Coronary artery (tissue), 2 donors: Measurements from ENCODE around the gene ANKRD13B.

Experiments
- DNase-seq: peaks from one replicate; pipeline ENCODE4 v3.0.0-alpha.2; 2017; ENCODE audit warnings: low spot score
- H3K27ac ChIP-seq, 2 donors: fragments of 200-600 bp; sonication (generic); one replicate each; pipeline ENCODE4 v1.5.1; 2016 to 2019
- H3K4me3 ChIP-seq: fragments of 200-600 bp; sonication (generic); 2 replicates; pipeline ENCODE4 v1.5.1; 2016; ENCODE audit warnings: mild to moderate bottlenecking, moderate library complexity
- TF ChIP-seq, protein P1 (sequence below): fragments of 200-600 bp; sonication (generic); IDR thresholded peaks from one replicate; pipeline ENCODE4 v1.5.1; 2019; ENCODE audit warnings: antibody characterized with exemption

ANKRD13B gene

GRCh38 chr17:29594519-29595090 lies 1.7 kb downstream of the ANKRD13B start:
- H3K27ac ChIP-seq: no peak overlapping the region
- TF ChIP-seq, protein P1, sequence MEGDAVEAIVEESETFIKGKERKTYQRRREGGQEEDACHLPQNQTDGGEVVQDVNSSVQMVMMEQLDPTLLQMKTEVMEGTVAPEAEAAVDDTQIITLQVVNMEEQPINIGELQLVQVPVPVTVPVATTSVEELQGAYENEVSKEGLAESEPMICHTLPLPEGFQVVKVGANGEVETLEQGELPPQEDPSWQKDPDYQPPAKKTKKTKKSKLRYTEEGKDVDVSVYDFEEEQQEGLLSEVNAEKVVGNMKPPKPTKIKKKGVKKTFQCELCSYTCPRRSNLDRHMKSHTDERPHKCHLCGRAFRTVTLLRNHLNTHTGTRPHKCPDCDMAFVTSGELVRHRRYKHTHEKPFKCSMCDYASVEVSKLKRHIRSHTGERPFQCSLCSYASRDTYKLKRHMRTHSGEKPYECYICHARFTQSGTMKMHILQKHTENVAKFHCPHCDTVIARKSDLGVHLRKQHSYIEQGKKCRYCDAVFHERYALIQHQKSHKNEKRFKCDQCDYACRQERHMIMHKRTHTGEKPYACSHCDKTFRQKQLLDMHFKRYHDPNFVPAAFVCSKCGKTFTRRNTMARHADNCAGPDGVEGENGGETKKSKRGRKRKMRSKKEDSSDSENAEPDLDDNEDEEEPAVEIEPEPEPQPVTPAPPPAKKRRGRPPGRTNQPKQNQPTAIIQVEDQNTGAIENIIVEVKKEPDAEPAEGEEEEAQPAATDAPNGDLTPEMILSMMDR: no peak
- H3K4me3 ChIP-seq: no peak overlapping the region
- no peak for DNase-seq

DNA sequence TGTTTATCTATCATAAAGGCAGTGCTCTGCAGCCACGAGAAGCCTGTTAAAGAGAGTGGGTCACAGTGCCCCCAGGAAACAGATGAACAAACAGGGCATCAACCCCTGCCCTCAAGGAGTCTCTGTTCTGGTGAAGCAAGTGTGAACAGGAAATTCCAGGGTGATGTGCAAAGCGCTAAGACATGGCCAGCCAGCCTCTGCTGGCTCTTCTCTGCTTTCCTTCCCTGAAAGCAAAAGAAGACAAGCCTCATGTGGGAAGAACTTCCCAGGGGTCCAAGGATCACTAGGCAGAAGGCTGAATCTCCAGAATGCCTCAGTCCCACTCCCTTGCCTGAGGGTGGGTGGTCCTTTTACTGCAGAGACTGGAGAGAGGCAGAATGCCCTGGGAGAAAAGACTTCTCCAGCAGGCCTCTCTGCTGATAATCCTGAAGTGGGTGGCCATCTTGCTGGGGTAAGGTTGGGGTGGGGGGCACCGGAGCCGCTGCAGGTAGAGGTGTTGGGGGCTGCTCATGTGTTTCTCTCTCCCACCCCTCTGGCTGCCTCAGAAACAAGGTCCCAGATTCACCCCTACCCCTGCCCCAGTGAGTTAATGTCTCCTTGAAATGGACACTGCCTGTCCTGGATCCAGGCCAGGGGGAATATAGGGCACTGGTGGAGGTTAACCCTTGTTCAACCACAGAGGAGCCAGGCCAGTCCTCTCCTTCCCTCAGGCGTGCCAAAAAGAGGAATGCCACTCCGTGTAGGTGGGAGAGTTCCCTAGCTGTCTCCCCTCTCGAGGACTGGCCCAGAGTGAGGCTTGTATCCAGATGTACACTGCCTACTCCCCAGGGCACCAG lies 2.4 kb downstream of the ANKRD13B start:
- H3K4me3 ChIP-seq: no peak overlapping the region
- H3K27ac ChIP-seq: peak overlapping the region in 1 of 2 donors; percentile 10
- TF ChIP-seq, protein P1: no peak
- DNase-seq: no peak

DNA sequence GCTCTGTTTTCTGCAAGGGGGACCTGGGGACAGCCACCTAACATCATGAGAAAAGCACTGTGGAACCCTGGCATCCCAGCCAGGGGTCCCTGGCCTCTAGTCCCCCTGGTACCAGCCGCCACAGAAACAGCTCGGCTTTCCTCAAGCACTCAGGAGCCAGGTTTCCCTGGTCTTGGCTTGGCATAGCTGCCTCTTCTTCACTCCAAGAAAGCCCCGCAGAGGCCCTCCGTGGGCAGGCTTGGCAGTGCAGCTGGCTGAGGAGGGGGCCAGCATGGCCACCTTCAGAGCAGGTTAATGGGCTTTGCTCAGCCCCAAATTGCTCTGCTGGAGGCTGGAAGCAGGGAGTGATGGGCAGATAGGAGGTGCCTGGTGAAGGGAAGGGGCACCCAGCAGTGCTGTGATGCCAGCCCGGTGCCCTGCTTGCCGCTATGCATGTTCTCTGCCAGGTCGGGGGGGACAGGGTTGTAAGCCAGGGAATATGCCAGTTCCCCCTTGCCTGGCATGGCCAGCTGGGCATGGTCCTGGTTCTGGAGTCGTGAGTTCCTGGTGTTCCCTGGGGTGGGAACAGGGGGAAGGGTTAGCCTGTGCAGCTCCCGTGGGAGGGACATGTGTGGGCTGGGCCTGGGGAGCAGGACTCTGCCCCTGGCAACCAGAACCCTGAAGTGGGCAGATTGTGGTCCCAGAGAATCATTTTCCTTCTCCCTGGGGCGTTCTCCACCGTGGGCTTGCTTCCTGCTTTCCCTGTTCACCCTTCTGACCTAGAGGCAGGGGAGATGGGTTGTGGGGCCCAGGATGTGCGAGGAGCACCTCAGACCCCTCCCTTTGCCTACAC lies 3.2 kb downstream of the ANKRD13B start:
- no peak overlapping the region for H3K4me3 ChIP-seq
- H3K27ac ChIP-seq: peak overlapping the region in 1 of 2 donors; percentile 28
- TF ChIP-seq, protein P1: no peak
- DNase-seq: no peak

- TF ChIP-seq, protein P1: no peak
- H3K27ac ChIP-seq: peak overlapping the region in 1 of 2 donors; percentile 28
- no peak for DNase-seq
- H3K4me3 ChIP-seq: no peak overlapping the region
Measured at GRCh38 chr17:29596811-29597210, 3.9 kb downstream of the ANKRD13B start.

- TF ChIP-seq, protein P1: no peak
- Histone ChIP-seq H3K4me3 (no peak overlapping the region), H3K27ac (peak overlapping the region in 1 of 2 donors; percentile 0)
- no peak for DNase-seq
Measured at GRCh38 chr17:29597361-29598172, 4.6 kb downstream of the ANKRD13B start.

- Histone ChIP-seq H3K27ac (no peak overlapping the region), H3K4me3 (no peak overlapping the region)
- TF ChIP-seq, protein P1: no peak
- peak; percentile 69 for DNase-seq
Measured at GRCh38 chr17:29603109-29603674, 10.3 kb downstream of the ANKRD13B start.
